ENCODE results near the gene MYO18B.

MYO18B gene

DNA sequence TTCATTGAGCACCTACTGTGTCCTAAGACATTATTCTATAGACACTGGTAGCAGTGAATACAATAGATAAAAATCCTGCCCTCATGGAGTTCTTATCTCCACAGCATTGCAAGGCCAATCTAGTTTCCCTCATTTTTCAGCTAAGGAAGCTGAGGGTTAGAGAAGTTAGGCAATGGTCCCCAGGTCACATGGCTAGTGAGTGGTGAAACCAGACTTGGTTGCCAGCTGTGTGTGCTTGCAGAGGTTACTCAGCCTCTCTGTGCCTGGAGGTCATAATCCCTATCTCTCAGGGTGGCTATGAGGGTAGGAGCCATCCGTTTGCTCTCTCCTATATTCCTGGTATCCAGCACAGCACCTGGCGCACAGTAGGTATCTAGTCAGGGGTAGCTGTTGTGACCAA is 279.5 kb downstream of the MYO18B start:
- TF ChIP-seq POLR2AphosphoS5 (IDR thresholded peaks at IDR 0.05; ENCODE audit: low read depth, low read length) (no peak), TAF1 (IDR thresholded peaks at IDR 0.05; ENCODE audit: borderline replicate concordance, insufficient read depth, low read length) (no peak), SIN3A (IDR thresholded peaks at IDR 0.05; ENCODE audit: borderline replicate concordance, insufficient read depth, low read length) (no peak), FOXP2 (optimal IDR thresholded peaks at IDR 0.05; ENCODE audit: borderline replicate concordance, extremely low read depth, extremely low read length, insufficient read depth) (no peak)
- TF ChIP-seq, protein P1, sequence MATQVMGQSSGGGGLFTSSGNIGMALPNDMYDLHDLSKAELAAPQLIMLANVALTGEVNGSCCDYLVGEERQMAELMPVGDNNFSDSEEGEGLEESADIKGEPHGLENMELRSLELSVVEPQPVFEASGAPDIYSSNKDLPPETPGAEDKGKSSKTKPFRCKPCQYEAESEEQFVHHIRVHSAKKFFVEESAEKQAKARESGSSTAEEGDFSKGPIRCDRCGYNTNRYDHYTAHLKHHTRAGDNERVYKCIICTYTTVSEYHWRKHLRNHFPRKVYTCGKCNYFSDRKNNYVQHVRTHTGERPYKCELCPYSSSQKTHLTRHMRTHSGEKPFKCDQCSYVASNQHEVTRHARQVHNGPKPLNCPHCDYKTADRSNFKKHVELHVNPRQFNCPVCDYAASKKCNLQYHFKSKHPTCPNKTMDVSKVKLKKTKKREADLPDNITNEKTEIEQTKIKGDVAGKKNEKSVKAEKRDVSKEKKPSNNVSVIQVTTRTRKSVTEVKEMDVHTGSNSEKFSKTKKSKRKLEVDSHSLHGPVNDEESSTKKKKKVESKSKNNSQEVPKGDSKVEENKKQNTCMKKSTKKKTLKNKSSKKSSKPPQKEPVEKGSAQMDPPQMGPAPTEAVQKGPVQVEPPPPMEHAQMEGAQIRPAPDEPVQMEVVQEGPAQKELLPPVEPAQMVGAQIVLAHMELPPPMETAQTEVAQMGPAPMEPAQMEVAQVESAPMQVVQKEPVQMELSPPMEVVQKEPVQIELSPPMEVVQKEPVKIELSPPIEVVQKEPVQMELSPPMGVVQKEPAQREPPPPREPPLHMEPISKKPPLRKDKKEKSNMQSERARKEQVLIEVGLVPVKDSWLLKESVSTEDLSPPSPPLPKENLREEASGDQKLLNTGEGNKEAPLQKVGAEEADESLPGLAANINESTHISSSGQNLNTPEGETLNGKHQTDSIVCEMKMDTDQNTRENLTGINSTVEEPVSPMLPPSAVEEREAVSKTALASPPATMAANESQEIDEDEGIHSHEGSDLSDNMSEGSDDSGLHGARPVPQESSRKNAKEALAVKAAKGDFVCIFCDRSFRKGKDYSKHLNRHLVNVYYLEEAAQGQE (IDR thresholded peaks at IDR 0.05; ENCODE audit: insufficient read depth in 1 of 2, low read depth in 2 of 2, low read length in 2 of 2): no peak

GRCh38 chr22:26023104-26023775 is 281.3 kb downstream of the MYO18B start:
- no peak for TF ChIP-seq SIN3A (IDR thresholded peaks at IDR 0.05; ENCODE audit: borderline replicate concordance, insufficient read depth, low read length)
- TF ChIP-seq TAF1 (IDR thresholded peaks at IDR 0.05; ENCODE audit: borderline replicate concordance, insufficient read depth, low read length): no peak
- no peak for TF ChIP-seq FOXP2 (optimal IDR thresholded peaks at IDR 0.05; ENCODE audit: borderline replicate concordance, extremely low read depth, extremely low read length, insufficient read depth)

DNA sequence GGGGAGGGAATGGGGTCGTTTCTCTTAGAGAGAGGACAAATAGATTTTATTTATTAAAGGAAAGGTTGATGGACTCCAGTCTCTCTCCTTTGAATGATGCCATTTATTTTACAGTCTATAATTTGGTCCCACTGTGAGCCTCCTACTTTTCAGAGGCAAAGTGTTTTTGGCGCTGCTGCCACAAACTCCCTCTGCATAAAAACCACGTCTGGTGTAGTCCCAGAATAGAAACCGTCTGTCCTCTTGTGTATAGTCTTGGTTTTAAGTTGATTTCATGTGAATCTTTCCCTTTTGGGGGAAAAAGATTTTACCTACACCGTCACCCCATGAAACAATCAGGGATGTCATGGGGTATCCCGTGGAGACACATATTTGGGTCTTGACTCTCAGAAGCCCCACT is 283.6 kb downstream of the MYO18B start:
- no peak for TF ChIP-seq POLR2AphosphoS5 (IDR thresholded peaks at IDR 0.05; ENCODE audit: low read depth, low read length)
- no peak for TF ChIP-seq TAF1 (IDR thresholded peaks at IDR 0.05; ENCODE audit: borderline replicate concordance, insufficient read depth, low read length)
- no peak for TF ChIP-seq SIN3A (IDR thresholded peaks at IDR 0.05; ENCODE audit: borderline replicate concordance, insufficient read depth, low read length)
- TF ChIP-seq, protein P1 (IDR thresholded peaks at IDR 0.05; ENCODE audit: insufficient read depth in 1 of 2, low read depth in 2 of 2, low read length in 2 of 2): no peak
- no peak for TF ChIP-seq FOXP2 (optimal IDR thresholded peaks at IDR 0.05; ENCODE audit: borderline replicate concordance, extremely low read depth, extremely low read length, insufficient read depth)

GRCh38 chr22:26027341-26027740 is 285.4 kb downstream of the MYO18B start:
- TF ChIP-seq TAF1 (IDR thresholded peaks at IDR 0.05; ENCODE audit: borderline replicate concordance, insufficient read depth, low read length) (no peak), FOXP2 (optimal IDR thresholded peaks at IDR 0.05; ENCODE audit: borderline replicate concordance, extremely low read depth, extremely low read length, insufficient read depth) (no peak), POLR2AphosphoS5 (IDR thresholded peaks at IDR 0.05; ENCODE audit: low read depth, low read length) (no peak), SIN3A (IDR thresholded peaks at IDR 0.05; ENCODE audit: borderline replicate concordance, insufficient read depth, low read length) (no peak)
- TF ChIP-seq, protein P1 (IDR thresholded peaks at IDR 0.05; ENCODE audit: insufficient read depth in 1 of 2, low read depth in 2 of 2, low read length in 2 of 2): no peak

DNA sequence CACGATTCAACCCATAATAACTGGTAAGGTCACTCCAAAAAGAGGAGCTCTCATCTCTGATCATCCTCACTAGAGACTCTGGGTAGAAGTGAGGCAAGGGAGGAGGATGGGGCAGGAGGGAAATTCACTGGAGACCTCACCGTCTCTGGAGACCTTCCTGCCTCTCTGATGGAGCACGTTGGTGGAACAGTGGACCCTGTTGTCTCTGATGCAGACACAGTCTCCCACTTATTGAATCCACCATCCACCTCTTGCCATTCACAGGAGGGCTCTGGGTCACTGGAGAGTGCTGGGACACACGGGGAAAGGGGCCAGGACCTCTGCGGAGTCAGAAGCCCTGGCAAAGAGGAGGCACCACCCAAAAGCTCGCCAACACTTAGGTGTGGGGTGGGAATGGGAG is 289.7 kb downstream of the MYO18B start:
- TF ChIP-seq, protein P1 (IDR thresholded peaks at IDR 0.05; ENCODE audit: insufficient read depth in 1 of 2, low read depth in 2 of 2, low read length in 2 of 2): no peak
- TF ChIP-seq POLR2AphosphoS5 (IDR thresholded peaks at IDR 0.05; ENCODE audit: low read depth, low read length) (no peak), FOXP2 (optimal IDR thresholded peaks at IDR 0.05; ENCODE audit: borderline replicate concordance, extremely low read depth, extremely low read length, insufficient read depth) (no peak)

Measured in PFSK-1 (cell line).